ES-I3 (cell line): ENCODE results near the gene SMARCA4.

ENCODE experiments used
- H3K36me3 ChIP-seq: 2 replicates; pipeline ENCODE4 v1.6.1; 2013; ENCODE audit warnings: mild to moderate bottlenecking, low read length, control low read depth, moderate library complexity; ENCODE audit not compliant: insufficient read depth
- H3K4me1 ChIP-seq: 2 replicates; pipeline ENCODE4 v1.6.1; 2013; ENCODE audit warnings: mild to moderate bottlenecking, control low read depth, low read length; ENCODE audit not compliant: insufficient read depth
- H3K9ac ChIP-seq: 2 replicates; pipeline ENCODE4 v1.6.1; 2013; ENCODE audit warnings: low read depth, mild to moderate bottlenecking, low read length, moderate library complexity
- H3K9me3 ChIP-seq: 2 replicates; pipeline ENCODE4 v1.6.1; 2013; ENCODE audit warnings: mild to moderate bottlenecking, low read length, moderate library complexity; ENCODE audit not compliant: control insufficient read depth, insufficient read depth

The SMARCA4 gene

GRCh38 chr19:10998666-10999065, 37.8 kb downstream of the SMARCA4 start:
- Histone ChIP-seq H3K36me3 (peaks cover 32% of the 10 kb centered on the region), H3K4me1 (no peaks in the 10 kb centered on the region), H3K9me3 (no peaks in the 10 kb centered on the region), H3K9ac (no peak overlapping the region)

GRCh38 chr19:11005521-11005920, 44.7 kb downstream of the SMARCA4 start:
- Histone ChIP-seq H3K4me1 (no peaks in the 10 kb centered on the region), H3K36me3 (peaks cover 24% of the 10 kb centered on the region), H3K9ac (no peak overlapping the region), H3K9me3 (no peaks in the 10 kb centered on the region)

GRCh38 chr19:11007385-11007784, 46.6 kb downstream of the SMARCA4 start:
- H3K9ac ChIP-seq: no peak overlapping the region
- peaks cover 31% of the 10 kb centered on the region for H3K36me3 ChIP-seq

GRCh38 chr19:11007962-11008532, 47.2 kb downstream of the SMARCA4 start:
- Histone ChIP-seq H3K9ac (no peak overlapping the region), H3K9me3 (no peaks in the 10 kb centered on the region), H3K4me1 (no peaks in the 10 kb centered on the region), H3K36me3 (peaks cover 34% of the 10 kb centered on the region)

More at GRCh38 chr19:11007385-11007784, 46.6 kb downstream of the SMARCA4 start:
- Histone ChIP-seq H3K9me3 (no peaks in the 10 kb centered on the region), H3K4me1 (no peaks in the 10 kb centered on the region)

GRCh38 chr19:11010041-11010440, 49.2 kb downstream of the SMARCA4 start:
- peaks cover 37% of the 10 kb centered on the region for H3K36me3 ChIP-seq
- H3K4me1 ChIP-seq: no peaks in the 10 kb centered on the region
- H3K9ac ChIP-seq: no peak overlapping the region
- H3K9me3 ChIP-seq: no peaks in the 10 kb centered on the region

- Histone ChIP-seq H3K9ac (no peak overlapping the region), H3K9me3 (no peaks in the 10 kb centered on the region), H3K4me1 (no peaks in the 10 kb centered on the region), H3K36me3 (peaks cover 42% of the 10 kb centered on the region)
Observed at GRCh38 chr19:11012507-11012906, 51.7 kb downstream of the SMARCA4 start.

- Histone ChIP-seq H3K9me3 (no peaks in the 10 kb centered on the region), H3K36me3 (peaks cover 38% of the 10 kb centered on the region), H3K9ac (no peak overlapping the region), H3K4me1 (no peaks in the 10 kb centered on the region)
Observed at GRCh38 chr19:11013771-11014170, 52.9 kb downstream of the SMARCA4 start.

- Histone ChIP-seq H3K9ac (no peak overlapping the region), H3K9me3 (no peaks in the 10 kb centered on the region), H3K4me1 (no peaks in the 10 kb centered on the region), H3K36me3 (peaks cover 45% of the 10 kb centered on the region)
Observed at GRCh38 chr19:11014403-11014911, 53.6 kb downstream of the SMARCA4 start.

- Histone ChIP-seq H3K9ac (no peak overlapping the region), H3K36me3 (peaks cover 47% of the 10 kb centered on the region), H3K4me1 (no peaks in the 10 kb centered on the region), H3K9me3 (no peaks in the 10 kb centered on the region)
Observed at GRCh38 chr19:11016631-11017030, 55.8 kb downstream of the SMARCA4 start.

- no peaks in the 10 kb centered on the region for H3K4me1 ChIP-seq
Observed at GRCh38 chr19:11017275-11018035, 56.6 kb downstream of the SMARCA4 start.

GRCh38 chr19:11018179-11018578, 57.3 kb downstream of the SMARCA4 start:
- Histone ChIP-seq H3K9ac (no peak overlapping the region), H3K9me3 (no peaks in the 10 kb centered on the region), H3K36me3 (peaks cover 48% of the 10 kb centered on the region), H3K4me1 (no peaks in the 10 kb centered on the region)

More at GRCh38 chr19:11017275-11018035, 56.6 kb downstream of the SMARCA4 start:
- Histone ChIP-seq H3K9me3 (no peaks in the 10 kb centered on the region), H3K36me3 (peaks cover 51% of the 10 kb centered on the region), H3K9ac (no peak overlapping the region)

GRCh38 chr19:11018763-11019162, 57.9 kb downstream of the SMARCA4 start:
- peaks cover 44% of the 10 kb centered on the region for H3K36me3 ChIP-seq
- no peak overlapping the region for H3K9ac ChIP-seq
- H3K9me3 ChIP-seq: no peaks in the 10 kb centered on the region
- no peaks in the 10 kb centered on the region for H3K4me1 ChIP-seq

- no peaks in the 10 kb centered on the region for H3K4me1 ChIP-seq
- H3K9ac ChIP-seq: no peak overlapping the region
- H3K36me3 ChIP-seq: peaks cover 42% of the 10 kb centered on the region
- H3K9me3 ChIP-seq: no peaks in the 10 kb centered on the region
Observed at GRCh38 chr19:11019262-11019661, 58.4 kb downstream of the SMARCA4 start.

GRCh38 chr19:11019824-11020223, 59.0 kb downstream of the SMARCA4 start:
- peaks cover 42% of the 10 kb centered on the region for H3K36me3 ChIP-seq

GRCh38 chr19:11020423-11020822, 59.6 kb downstream of the SMARCA4 start:
- H3K9me3 ChIP-seq: no peaks in the 10 kb centered on the region
- H3K4me1 ChIP-seq: no peaks in the 10 kb centered on the region
- H3K36me3 ChIP-seq: peaks cover 40% of the 10 kb centered on the region
- H3K9ac ChIP-seq: no peak overlapping the region

More at GRCh38 chr19:11019824-11020223, 59.0 kb downstream of the SMARCA4 start:
- H3K4me1 ChIP-seq: no peaks in the 10 kb centered on the region
- no peaks in the 10 kb centered on the region for H3K9me3 ChIP-seq
- H3K9ac ChIP-seq: no peak overlapping the region
